Activated CD4-positive, alpha-beta T cell treated with anti-CD3 and anti-CD28 coated beads, Interleukin-2, amount 50 U/mL, for 4 hours (primary cell): Measurements from ENCODE around the gene DYNC2LI1.

Experiments
- DNase-seq, 2 experiments: peaks; one replicate each; pipeline ENCODE4 v3.0.0-alpha.2; 2020

DYNC2LI1 gene

DNA sequence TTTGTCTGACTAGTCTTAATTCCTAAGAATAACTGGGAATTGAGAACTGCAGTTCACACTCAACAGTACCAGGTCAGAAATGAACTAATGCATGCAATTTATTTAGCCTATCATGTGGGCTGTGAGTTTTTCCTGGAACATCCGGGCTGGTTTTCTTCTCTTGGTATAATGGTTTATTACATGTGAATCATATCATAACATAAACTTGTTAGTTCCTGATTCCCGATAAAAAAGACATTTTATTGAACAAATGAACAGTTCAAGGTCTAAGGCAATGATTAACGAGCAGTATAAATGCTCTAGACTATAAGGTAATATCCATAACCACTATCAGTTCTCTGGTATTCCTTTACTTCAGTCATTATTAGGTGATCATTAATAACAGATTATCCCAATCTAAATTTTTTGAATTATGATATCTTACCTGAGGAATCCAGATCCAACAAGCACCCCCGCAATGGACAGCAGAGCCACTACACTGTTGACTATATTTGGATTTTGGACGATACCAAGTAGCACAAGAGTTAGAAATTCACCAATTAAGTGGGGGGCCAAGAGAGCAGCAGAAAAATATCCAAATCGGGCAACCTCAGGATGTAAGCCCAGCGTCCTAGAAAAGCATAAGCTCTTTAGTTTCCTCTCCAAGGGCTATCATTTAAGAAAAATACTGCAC is 45.8 kb downstream of the DYNC2LI1 start:
- no peak for DNase-seq

DNA sequence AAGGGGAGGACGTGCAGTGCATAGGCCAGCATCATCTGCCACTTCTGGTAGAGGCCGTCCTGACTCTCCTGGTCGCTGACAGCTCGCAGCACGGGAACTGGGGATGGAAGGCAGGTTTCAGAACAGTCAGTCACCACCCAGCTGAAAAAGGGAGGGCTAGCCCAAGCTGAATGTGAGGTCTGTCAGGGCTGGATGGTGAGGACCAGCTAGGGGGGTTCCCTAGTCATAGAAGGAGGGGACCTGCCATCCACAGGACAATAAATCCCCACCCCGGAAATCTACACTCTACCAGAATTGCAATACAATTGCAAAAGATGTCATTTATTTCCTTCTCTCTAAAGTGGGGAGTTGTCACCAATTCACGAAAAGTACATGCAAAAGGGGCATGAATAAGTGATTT is 49.0 kb downstream of the DYNC2LI1 start:
- no peak for DNase-seq

DNA sequence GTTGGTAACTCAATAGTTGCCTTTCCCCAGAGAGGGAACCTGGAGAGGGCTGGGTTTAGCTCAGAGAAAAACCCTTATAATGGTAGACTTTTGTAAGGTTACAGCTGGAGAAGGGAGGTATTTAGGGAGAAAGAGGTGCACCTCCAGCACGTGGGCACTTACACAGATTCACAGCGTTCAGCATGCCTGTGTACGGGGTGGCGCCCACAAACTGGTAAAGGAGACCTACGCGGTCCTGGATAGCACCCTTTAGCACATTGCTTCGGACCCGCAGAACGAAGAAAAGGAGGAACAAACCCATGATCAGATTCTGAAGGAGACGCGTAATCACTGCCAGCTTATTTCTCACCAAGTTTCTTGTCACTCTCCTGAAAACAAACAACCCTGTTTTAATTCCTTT is 49.9 kb downstream of the DYNC2LI1 start:
- DNase-seq: no peak

- DNase-seq: no peak
These were observed 50.7 kb downstream of the DYNC2LI1 start for GRCh38 chr2:43824512-43824911.

DNA sequence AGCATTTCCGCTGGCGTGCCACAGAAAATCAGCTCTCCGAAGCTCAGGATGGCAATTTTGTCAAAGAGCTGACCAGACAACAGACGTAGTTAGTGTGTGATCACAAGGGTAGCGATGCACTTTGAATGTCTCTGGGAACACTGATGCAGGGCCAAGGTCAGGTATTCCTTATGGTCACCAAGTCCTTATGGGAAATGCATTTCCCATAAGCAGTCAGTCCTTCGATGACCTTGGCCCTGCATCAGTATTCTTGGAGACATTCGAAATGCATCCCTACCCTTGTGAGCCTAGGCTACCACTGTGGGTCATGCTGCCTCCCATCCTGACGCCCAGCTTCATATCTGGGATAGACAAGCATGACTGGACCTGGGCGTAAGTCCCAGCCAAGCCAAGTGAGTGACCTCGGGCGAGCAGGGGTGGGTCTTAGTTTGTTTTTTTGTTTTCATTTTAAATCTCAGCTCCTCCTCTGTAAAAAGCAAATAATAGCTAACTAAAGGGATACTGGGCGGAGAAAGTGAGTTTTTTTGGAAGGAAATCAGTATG is 51.2 kb downstream of the DYNC2LI1 start:
- no peak for DNase-seq

DNA sequence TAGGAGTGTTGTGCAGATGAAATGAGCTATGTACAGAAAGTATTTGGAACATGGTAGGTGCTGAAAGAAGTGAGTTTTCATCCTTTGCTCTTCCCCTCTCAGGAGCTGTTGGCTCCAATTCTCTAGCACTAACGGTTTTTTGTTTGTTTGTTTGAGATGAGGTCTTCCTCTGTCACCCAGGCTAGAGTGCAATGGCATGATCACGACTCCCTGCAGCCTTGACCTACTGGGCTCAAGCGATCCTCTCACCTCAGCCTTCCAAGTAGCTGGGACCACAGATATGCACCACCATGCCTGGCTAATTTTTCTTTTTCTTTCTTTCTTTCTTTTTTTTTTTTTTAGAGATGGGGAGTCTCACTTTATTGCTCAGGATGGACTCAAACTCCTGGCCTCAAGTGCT is 52.0 kb downstream of the DYNC2LI1 start:
- DNase-seq: no peak

GRCh38 chr2:43826305-43827250 is 52.7 kb downstream of the DYNC2LI1 start:
- DNase-seq: no peak

- DNase-seq: no peak
These were observed 57.9 kb downstream of the DYNC2LI1 start for GRCh38 chr2:43831543-43832294.

GRCh38 chr2:43832457-43832856 is 58.6 kb downstream of the DYNC2LI1 start:
- DNase-seq: no peak

GRCh38 chr2:43837033-43837432 is 63.2 kb downstream of the DYNC2LI1 start:
- DNase-seq: no peak

DNA sequence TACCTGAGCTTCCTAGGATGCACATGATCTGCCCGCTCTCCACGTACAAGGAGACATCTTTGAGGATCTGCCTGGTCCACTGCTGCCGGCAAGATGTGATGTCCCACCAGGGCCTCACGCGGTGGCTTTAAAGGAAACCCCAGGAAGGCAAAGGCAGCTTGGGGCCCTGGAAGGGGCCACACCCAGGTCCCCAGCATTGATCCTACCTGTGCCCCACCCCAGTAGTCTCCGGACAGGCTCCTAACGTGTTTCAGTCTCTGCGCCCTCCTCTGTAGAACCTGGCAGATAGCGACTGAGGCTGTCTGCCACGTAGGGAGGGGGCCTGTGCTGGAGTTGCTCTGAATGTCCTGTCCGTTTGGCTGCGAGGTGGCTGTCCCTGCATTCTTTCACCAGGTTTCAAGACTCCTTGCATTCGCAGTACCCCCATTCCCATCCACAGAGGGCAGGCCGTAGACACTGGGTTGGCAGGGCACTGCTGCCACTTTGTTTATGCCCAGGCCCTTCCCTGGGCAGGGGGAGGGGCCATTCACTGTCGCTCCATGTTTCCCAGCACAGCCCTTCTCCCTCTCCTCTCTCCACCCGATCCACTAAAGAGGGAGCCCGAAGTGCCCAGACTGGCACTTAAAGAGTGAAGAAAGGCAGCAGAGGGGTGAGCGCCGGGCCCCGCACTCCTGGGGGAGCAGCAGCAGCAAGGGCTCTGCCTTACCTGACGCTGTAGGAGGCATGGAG is 64.2 kb downstream of the DYNC2LI1 start:
- DNase-seq: no peak

DNA sequence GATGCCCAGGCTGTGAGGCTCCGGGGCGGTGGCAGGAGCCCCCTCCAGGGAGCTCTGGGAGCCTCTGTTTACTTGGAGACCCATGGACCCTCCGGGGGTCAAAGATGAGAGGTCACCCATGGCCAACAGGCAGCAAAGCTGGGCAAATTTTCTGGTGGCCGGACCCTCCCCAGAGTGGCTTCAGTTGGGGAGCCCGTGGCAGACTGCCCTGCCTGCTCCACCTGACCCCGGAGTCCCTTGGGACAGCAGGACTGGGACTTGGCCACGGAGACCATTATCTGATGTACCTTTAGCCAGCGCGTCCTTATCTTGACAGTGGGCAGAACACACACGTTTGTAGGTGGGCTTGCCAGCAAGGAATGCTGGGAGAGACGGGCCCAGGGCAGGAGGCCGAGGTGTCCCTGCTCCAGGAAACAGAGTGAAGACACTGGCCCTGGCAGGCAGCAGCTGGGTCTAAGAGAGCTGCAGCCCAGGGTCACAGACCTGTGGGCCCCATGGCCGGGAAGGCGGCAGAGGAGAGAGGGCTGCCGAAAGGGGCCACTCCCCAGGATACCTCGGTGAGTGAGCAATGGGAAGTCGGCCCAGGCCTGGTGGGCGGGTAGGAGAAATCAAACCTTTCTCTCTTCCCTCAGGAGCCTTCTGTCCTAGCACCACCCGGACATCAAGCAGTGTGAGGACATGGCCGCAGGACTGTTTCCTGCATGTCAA is 64.9 kb downstream of the DYNC2LI1 start, which contains the start of the genes ABCG5 and ABCG8:
ABCG5 (minus strand) TSS at position 280 of the 708 bp plus-strand sequence; CDS start at position 120, 160 bp downstream.
ABCG8 (plus strand) TSS at position 412 of the 708 bp plus-strand sequence; CDS start at position 495, 83 bp downstream.
- DNase-seq: no peak

DNA sequence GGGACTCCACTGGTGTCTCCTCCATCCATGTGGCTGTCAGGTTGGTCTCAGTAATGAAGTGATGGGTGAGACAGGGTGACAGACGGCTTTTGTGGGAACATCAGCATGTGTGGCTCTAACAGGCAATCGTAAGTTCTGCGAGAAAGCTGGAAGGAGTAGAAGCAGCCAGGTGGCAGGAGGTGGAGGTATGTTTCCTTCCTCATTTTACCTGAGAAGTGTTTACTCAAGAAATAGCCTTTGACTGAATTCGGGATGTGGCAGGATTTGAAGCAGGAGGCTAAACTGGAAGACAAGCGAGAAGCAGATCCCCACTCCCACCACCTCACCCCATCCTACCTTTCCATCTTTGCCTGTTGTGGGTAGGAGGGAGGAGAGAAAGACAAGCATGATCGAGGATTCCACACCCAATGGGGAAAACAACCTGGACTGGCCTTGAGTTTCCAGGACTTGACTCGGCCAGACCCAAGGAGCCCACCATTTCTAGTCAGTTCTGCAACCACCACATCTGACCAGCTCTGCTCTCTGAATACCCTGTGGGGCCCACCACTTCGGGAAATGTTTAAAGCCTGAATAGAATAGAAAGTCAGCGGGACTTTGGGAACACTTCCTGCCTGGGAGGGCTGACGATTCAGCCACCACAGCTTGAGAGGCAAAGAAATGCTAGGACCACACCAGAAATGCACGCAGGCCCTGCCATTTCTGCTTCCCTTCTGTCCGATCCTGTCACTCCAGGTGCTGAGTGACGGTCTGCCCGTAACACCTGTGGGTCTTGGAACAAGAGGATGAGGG is 66.1 kb downstream of the DYNC2LI1 start:
- no peak for DNase-seq

- no peak for DNase-seq
These were observed 67.1 kb downstream of the DYNC2LI1 start for GRCh38 chr2:43840965-43841364.

- no peak for DNase-seq
These were observed 68.4 kb downstream of the DYNC2LI1 start for GRCh38 chr2:43841949-43842865.

- DNase-seq: no peak
These were observed 69.0 kb downstream of the DYNC2LI1 start for GRCh38 chr2:43842866-43843226.

GRCh38 chr2:43845181-43845580 is 71.3 kb downstream of the DYNC2LI1 start:
- DNase-seq: no peak

DNA sequence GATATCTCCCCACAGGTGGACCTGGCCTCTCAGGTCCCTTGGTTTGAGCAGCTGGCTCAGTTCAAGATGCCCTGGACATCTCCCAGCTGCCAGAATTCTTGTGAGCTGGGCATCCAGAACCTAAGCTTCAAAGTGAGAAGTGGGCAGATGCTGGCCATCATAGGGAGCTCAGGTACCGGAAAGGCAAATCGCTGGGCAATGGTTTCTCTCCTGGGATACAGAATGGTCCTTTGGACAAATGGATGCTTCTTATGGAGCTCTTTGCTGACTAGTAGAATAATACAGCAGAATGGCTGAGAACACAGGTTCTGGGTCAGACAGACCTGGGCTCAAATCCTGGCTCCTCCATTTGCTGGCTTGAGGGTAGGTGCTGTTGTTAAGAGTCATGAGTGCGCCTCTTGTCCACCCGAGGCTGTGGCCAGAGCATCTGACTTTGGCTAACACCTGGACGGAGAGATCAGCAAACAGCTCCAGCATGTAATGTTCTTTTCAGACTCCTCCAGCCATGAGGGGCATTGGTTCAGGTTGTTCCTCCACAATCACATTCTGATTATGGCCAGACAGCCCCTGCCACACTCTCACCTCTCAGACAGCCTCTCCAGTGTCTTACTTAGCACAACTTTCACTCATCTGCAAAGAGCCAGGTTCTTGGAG is 72.4 kb downstream of the DYNC2LI1 start:
- no peak for DNase-seq

GRCh38 chr2:43848214-43848613 is 74.4 kb downstream of the DYNC2LI1 start:
- DNase-seq: no peak
